GM21367 (cell line): ENCODE results near the gene ASCL2.

Experiments used
- ATAC-seq: cut with Tn5 transposase; IDR thresholded peaks from one replicate; pipeline ENCODE4 v1.9.1; 2021; ENCODE audit not compliant: unreplicated experiment

Gene ASCL2

GRCh38 chr11:2263071-2263565, 7.3 kb downstream of the ASCL2 start:
- ATAC-seq, result no peak

- no peak for ATAC-seq
Observed at GRCh38 chr11:2262301-2263070, 7.9 kb downstream of the ASCL2 start.

- no peak for ATAC-seq
Observed at GRCh38 chr11:2261436-2262230, 8.8 kb downstream of the ASCL2 start.

GRCh38 chr11:2260491-2261364, 9.7 kb downstream of the ASCL2 start:
- no peak for ATAC-seq

GRCh38 chr11:2259897-2260451, 10.4 kb downstream of the ASCL2 start:
- no peak for ATAC-seq

GRCh38 chr11:2259466-2259830, 10.9 kb downstream of the ASCL2 start:
- ATAC-seq, result no peak

GRCh38 chr11:2258501-2259465, 11.6 kb downstream of the ASCL2 start:
- ATAC-seq, result no peak

- no peak for ATAC-seq
Observed at GRCh38 chr11:2256951-2257700, 13.3 kb downstream of the ASCL2 start.

GRCh38 chr11:2256293-2256913, 14.0 kb downstream of the ASCL2 start:
- no peak for ATAC-seq

GRCh38 chr11:2252018-2252417, 18.4 kb downstream of the ASCL2 start:
- ATAC-seq, result no peak

- no peak for ATAC-seq
Observed at GRCh38 chr11:2251138-2251537, 19.2 kb downstream of the ASCL2 start.

- no peak for ATAC-seq
Observed at GRCh38 chr11:2250485-2250884, 19.9 kb downstream of the ASCL2 start.

GRCh38 chr11:2250041-2250440, 20.3 kb downstream of the ASCL2 start:
- no peak for ATAC-seq

GRCh38 chr11:2249189-2249916, 21.0 kb downstream of the ASCL2 start:
- no peak for ATAC-seq

GRCh38 chr11:2248762-2249161, 21.6 kb downstream of the ASCL2 start:
- ATAC-seq, result no peak

GRCh38 chr11:2248242-2248641, 22.1 kb downstream of the ASCL2 start:
- no peak for ATAC-seq

GRCh38 chr11:2247496-2247895, 22.9 kb downstream of the ASCL2 start:
- ATAC-seq, result no peak

GRCh38 chr11:2240834-2241233, 29.6 kb downstream of the ASCL2 start:
- no peak for ATAC-seq
